NAMALWA (cell line): ENCODE results near the gene MED13L.
"Not testable (repeated sequence)": the region's sequence is repeated elsewhere in the genome, so short reads cannot be mapped to it uniquely, and the experiment has no call there.

Experiments
- DNase-seq: peaks from one replicate; pipeline ENCODE4 v3.0.0-alpha.2; 2015; ENCODE audit warnings: low spot score

The MED13L gene

DNA sequence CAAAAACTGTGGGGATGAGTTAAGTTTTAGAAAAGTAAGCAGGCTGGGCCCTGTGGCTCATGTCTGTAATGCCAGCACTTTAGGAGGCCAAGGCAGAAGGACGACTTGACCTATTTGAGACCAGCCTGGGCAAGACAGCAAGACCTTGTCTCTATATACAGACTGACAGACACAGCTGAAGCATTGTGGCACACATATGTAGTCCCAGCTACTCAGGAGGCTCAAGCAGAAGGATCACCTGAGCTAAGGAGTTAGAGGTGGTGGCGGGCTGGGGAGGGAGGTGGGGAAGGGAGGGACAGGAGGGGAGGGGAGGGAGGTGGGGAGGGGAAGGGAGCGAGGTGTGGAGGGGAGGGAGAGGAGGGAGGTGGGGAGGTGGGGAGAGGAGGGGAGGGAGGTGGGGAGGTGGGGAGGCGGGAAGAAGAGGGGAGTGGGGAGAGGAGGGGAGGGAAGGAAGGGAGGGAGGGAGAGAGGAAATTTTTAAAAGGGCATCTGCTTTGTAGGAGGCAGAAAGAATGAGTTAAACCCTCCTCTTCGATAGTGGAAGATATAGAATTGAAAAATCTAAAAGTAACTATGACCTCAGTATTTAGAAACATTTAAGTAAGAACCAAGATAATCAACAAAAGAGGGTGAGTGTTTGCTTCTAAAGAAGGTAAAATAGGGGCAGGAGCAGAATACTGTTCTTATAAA is 30.9 kb downstream of the MED13L start:
- no peak for DNase-seq

DNA sequence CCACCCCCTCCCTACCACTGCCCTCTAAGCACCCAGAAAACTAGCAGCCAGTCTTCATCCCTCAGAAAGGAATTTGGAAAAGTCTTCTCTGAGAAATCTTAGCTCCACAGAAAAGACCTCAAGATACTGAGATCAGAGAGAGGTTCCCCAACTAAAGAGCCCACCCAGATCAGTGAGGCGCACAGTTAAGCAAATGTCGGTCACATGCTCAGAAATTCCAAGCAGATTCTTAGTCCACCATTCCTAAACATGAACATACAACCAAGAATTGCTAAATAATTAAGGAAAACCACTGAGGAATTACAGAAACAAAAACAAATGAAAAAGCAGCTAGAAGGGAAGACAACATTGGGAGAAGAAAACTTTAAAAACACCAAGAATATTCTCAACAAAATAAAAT is 32.3 kb downstream of the MED13L start:
- no peak for DNase-seq

- DNase-seq: no peak
Observed at GRCh38 chr12:116244474-116245090, 32.9 kb downstream of the MED13L start.

- DNase-seq: no peak
Observed at GRCh38 chr12:116244001-116244400, 33.5 kb downstream of the MED13L start.

- no peak for DNase-seq
Observed at GRCh38 chr12:116242740-116243139, 34.8 kb downstream of the MED13L start.

DNA sequence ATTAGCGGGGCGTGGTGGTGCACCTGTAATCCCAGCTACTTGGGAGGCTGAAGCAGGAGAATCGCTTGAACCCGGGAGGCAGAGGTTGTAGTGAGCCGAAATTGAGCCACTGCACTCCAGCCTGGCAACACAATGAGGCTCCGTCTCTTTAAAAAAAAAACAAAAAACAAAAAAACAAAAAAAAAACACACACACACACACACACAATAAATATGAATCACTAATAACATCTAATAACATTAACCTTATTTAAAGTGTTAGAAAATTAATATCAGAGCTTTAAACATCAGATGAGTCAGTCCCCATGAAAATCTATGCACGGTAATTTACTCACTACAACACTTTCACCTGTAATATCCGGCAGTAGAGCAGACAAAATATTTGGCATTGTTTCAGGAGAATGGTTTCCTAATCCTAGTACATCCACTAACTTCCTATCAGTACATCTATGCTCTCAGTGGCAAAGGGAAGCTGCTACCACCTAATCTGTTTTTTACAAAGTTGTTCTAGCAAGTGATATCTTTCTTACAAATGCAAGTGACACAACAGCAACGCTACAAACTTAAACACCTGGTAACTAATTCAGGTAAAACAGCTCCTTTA is 36.2 kb downstream of the MED13L start:
- no peak for DNase-seq

- not testable (repeated sequence) for DNase-seq
Observed at GRCh38 chr12:116238570-116239119, 38.8 kb downstream of the MED13L start.

DNA sequence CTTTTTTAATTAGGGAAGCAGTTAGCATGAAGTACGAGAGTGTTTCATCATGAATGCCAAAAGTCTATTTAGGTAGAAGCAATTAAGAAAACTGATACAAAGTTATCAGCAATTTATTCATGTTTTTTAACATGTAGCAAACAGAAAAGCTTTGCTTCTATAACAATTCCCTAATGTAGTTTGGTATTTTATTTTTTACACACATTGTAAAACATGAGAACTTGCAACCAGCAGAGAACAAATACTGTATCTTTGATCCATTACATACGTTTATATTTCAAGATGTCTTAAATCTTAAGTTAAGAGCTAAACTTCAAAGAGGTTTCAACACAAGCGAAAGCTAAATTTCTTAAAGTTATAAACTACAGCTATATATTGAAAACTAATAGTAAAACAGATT is 39.3 kb downstream of the MED13L start:
- no peak for DNase-seq

- no peak for DNase-seq
Observed at GRCh38 chr12:116236976-116237375, 40.5 kb downstream of the MED13L start.

GRCh38 chr12:116236148-116236731 is 41.3 kb downstream of the MED13L start:
- DNase-seq: peak; percentile 66

DNA sequence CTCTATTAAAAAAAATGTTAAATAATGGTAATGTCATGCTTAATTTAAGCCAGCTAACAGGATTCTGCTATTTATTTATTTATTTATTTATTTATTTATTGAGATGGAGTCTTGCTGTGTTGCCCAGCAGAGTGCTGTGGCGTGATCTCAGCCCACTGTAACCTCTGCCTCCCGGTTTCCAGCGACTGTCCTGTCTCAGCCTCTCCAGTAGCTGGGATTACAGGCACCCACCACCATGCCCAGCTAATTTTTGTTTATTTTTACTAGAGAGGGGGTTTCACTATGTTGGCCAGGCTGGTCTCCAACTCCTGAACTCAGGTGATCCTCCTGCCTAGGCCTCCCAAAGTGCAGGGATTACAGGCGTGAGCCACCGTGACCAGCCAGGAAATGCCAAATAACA is 43.3 kb downstream of the MED13L start:
- DNase-seq: not testable (repeated sequence)

GRCh38 chr12:116233669-116234068 is 43.8 kb downstream of the MED13L start:
- no peak for DNase-seq

- no peak for DNase-seq
Observed at GRCh38 chr12:116227811-116228210, 49.7 kb downstream of the MED13L start.

- DNase-seq: no peak
Observed at GRCh38 chr12:116226026-116226425, 51.5 kb downstream of the MED13L start.

- DNase-seq: no peak
Observed at GRCh38 chr12:116222358-116222757, 55.1 kb downstream of the MED13L start.

DNA sequence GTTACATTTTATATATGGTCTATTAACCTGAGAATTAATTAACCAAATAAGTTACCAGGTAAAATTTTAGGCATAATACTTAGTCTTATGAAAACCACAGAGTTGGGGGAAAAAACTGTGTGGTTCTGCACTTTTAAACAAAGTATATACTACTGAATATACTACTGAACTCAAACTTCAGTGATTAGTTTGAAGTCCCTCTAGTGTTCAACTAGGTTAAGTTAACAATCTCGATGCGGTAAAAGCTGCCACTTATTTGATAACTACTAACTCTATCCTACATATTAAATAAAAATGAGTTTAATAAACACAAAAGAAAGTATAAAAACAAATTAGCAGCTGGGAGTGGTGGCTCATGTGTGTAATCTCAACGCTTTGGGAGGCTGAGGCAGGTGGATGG is 56.7 kb downstream of the MED13L start:
- no peak for DNase-seq

DNA sequence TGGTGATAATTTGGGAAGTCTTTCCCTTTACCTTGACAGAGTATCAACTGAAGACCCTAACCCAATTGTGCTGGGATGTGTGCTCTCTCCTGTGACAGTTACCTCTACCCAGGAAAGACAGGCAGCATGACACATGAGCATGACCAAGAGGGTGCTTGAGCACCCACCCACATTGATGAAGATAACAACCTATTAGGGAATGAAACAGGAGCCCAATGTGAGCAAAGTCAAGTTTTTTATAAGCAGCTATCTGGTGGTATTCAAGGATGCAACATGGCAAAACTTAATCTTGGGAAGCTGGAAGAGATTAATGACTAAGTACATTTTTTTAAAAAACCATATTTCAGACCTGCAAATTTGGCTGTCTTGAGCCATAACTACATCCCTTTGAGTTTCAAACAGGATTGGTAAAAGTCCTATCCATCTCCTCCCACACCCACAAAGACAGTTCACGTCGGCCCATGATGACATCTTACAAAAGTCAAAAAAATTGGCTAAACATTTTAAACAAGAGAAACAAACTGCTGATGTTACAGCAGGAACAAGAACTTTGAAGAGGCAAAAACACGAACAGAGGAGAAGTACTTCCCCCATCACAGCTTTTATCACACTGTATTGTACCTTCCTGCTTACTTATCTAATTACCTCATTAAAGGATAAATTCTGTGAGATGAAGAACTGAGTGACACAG is 60.3 kb downstream of the MED13L start:
- no peak for DNase-seq

- DNase-seq: no peak
Observed at GRCh38 chr12:116216022-116216756, 61.3 kb downstream of the MED13L start.

- DNase-seq: no peak
Observed at GRCh38 chr12:116215023-116215422, 62.5 kb downstream of the MED13L start.

- DNase-seq: no peak
Observed at GRCh38 chr12:116213885-116214527, 63.5 kb downstream of the MED13L start.

DNA sequence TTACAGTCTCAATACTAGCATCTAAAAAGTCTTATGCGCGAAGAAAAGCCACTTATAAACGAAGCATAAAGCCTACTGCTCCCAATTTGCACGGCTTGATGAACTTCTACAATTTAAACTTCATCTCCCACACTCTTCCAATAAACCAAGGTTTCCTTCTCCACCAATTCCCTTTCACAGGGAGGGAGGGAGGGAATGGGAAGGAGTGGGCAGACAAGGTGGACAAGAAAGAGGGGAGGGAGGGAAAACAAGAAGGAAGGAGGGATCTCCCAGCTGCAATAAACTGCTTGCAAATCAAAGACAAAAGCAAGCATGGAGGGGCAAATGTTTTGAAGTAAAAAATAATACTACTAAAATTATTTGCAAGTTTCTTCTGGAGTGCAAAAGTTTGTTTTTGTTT is 64.5 kb downstream of the MED13L start:
- no peak for DNase-seq
